CD8-positive, alpha-beta memory T cell (primary cell): Measurements from ENCODE around the gene FAM111B. TPM values are rescaled to one million over a fixed set of nuclear protein-coding genes. Genes with fewer than 3 reads are reported as not detected.
A peak's percentile ranks its signal among the peaks of the same experiment; 100 is the strongest.
"Not testable (repeated sequence)": the region's sequence is repeated elsewhere in the genome, so short reads cannot be mapped to it uniquely, and the experiment has no call there.

ENCODE experiments used
- CTCF ChIA-PET: fragments of 350-600 bp; sonication (Branson Sonifier 250); formaldehyde crosslinking; loops from one replicate; lab custom pipeline; 2021; ENCODE audit warnings: antibody characterized with exemption; lab: Charles Lee
- POLR2A ChIA-PET: fragments of 350-600 bp; sonication (Branson Sonifier 250); formaldehyde crosslinking; loops from one replicate; lab custom pipeline; 2021; ENCODE audit warnings: antibody characterized with exemption; lab: Charles Lee
- DNase-seq, 5 donors: peaks; one replicate each; pipeline versions ENCODE4 v3.0.0 to v3.0.0-alpha.2; 2020 to 2022; ENCODE audit warnings: mixed read lengths in 1 of 5
- H3K27ac ChIP-seq: one replicate; pipeline ENCODE4 v1.7.0; 2013; ENCODE audit warnings: low read depth, mild to moderate bottlenecking, low read length, moderate library complexity
- H3K27me3 ChIP-seq: 2 replicates; pipeline ENCODE4 v1.7.0; 2013; ENCODE audit warnings: low read length, mild to moderate bottlenecking; ENCODE audit not compliant: insufficient read depth, poor library complexity, severe bottlenecking
- H3K36me3 ChIP-seq: 2 replicates; pipeline ENCODE4 v1.7.0; 2013; ENCODE audit warnings: mild to moderate bottlenecking, low read length, moderate library complexity; ENCODE audit not compliant: insufficient read depth
- H3K4me1 ChIP-seq: 2 replicates; pipeline ENCODE4 v1.7.0; 2013; ENCODE audit warnings: mild to moderate bottlenecking, low read length, moderate library complexity; ENCODE audit not compliant: insufficient read depth
- H3K4me3 ChIP-seq: 2 replicates; pipeline ENCODE4 v1.7.0; 2013; ENCODE audit warnings: mild to moderate bottlenecking, low read length
- H3K9me3 ChIP-seq: 2 replicates; pipeline ENCODE4 v1.7.0; 2013; ENCODE audit warnings: mild to moderate bottlenecking, low read length
- H3K27ac Mint-ChIP-seq, 8 donors: one replicate each; pipeline ENCODE4 v1.8.0; 2020 to 2021; ENCODE audit warnings: mixed read lengths in 8 of 8, mild to moderate bottlenecking in 6 of 8, inconsistent platforms in 3 of 8, moderate library complexity in 3 of 8
- H3K27me3 Mint-ChIP-seq, 2 donors: one replicate each; pipeline ENCODE4 v1.8.0; 2020 to 2021; ENCODE audit warnings: mixed read lengths in 2 of 2, mild to moderate bottlenecking in 1 of 2, moderate library complexity in 1 of 2
- H3K36me3 Mint-ChIP-seq, 3 donors: one replicate each; pipeline ENCODE4 v1.8.0; 2020 to 2021; ENCODE audit warnings: mixed read lengths in 3 of 3, inconsistent platforms in 1 of 3, mild to moderate bottlenecking in 1 of 3
- H3K4me1 Mint-ChIP-seq, 3 donors: one replicate each; pipeline ENCODE4 v1.8.0; 2020 to 2021; ENCODE audit warnings: mixed read lengths in 3 of 3, inconsistent platforms in 1 of 3, mild to moderate bottlenecking in 1 of 3
- H3K4me3 Mint-ChIP-seq, 7 donors: one replicate each; pipeline ENCODE4 v1.8.0; 2020 to 2021; ENCODE audit warnings: mixed read lengths in 7 of 7, mild to moderate bottlenecking in 6 of 7, moderate library complexity in 4 of 7, inconsistent platforms in 2 of 7
- H3K9me3 Mint-ChIP-seq, 5 donors: one replicate each; pipeline ENCODE4 v1.8.0; 2020 to 2022; ENCODE audit warnings: mixed read lengths in 5 of 5, mild to moderate bottlenecking in 3 of 5, moderate library complexity in 2 of 5, inconsistent platforms in 1 of 5
- polyA plus RNA-seq: library from polyadenylated mRNA; unstranded; fragments of 300-500 nt; fragmentation: Illumina TruSeq; gene quantifications from one replicate; pipeline ENCODE4 v1.2.3, GENCODE V29; 2021
- total RNA-seq, 2 experiments: library from RNA; stranded (reverse); gene quantifications; one replicate each; pipeline ENCODE4 v1.2.3, GENCODE V29; 2021

FAM111B gene
- total and polyA plus RNA-seq, 3 experiments from 2014 or later: 0.12 to 46.5 (median 40.9) TPM

DNA sequence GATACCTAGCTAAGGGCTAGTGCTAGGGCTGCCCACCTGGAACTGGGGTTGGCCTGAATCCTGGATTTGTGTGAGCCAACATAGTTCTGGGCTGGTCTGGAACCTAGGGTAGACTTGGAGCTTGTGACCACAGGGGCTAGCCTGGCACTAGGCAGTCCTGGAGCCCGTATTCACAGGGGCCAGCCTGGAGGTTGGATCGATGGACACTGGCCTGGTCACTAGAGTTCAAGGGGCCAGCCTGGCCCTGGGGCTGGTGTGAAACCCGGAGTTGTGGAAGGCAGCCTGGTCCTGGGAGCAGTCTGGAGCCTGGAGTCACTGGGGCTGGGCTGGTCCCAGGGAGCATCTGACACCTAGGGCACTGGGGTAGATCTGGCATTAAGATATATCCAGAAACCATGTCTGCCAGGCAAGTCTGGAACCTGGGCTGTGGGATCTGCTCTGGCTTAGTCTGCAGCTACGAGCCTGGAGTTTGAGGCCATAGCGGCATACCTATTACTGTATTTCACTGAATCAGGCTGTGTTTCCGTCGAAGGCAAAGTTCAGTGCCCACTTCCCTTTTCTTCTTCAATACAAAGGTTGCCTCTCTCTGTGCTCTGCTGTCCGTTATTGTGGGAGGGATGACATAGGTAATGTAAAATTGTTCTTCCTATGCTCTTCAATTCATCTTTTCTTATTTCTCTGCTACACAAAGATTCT, 30.0 kb upstream of the FAM111B start:
- CTCF ChIA-PET: interaction anchor here (2.7 kb wide), 1 partner anchor 59 kb away, joined by 8 read pairs; no protein-coding TSS in a partner anchor
- peaks cover 15 to 59% of the 10 kb centered on the region in 2 donors for H3K27me3 Mint-ChIP-seq
- no peaks in the 10 kb centered on the region for H3K4me1 Mint-ChIP-seq

DNA sequence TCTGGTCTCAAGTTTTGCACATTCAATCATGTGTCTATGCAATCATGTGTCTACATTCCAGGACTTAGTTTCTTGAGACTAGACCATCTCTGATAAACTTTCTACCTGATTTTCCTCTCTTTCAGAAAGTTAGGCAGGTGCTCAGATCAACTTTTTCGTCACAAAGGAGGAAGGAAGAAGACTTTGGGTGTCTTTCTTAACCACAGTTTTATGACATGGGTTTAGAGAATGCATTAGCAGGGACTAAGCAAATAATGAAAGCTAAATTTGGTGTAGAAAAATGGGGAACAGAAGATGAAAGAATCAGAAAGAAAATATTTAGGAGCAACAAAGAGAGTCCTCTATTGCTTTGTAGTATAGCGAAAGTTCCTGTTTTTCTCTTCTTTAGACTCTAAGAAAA, 28.6 kb upstream of the FAM111B start:
- H3K4me3 ChIP-seq: no peak overlapping the region
- CTCF ChIA-PET: interaction anchor here (2.7 kb wide), 1 partner anchor 57 kb away, joined by 8 read pairs; no protein-coding TSS in a partner anchor
- Mint-ChIP-seq H3K36me3 (no peaks in the 10 kb centered on the region), H3K4me3 (no peak overlapping the region), H3K27me3 (peaks cover 20 to 54% of the 10 kb centered on the region in 2 donors), H3K27ac (no peak overlapping the region), H3K9me3 (peaks cover 0 to 7% (median 1%) of the 10 kb centered on the region in 5 donors), H3K4me1 (no peaks in the 10 kb centered on the region)
- H3K4me1 ChIP-seq: no peaks in the 10 kb centered on the region
- POLR2A ChIA-PET: no interaction called here
- DNase-seq: no peak
- H3K9me3 ChIP-seq: no peaks in the 10 kb centered on the region
- no peak overlapping the region for H3K27ac ChIP-seq
- H3K27me3 ChIP-seq: no peaks in the 10 kb centered on the region
- no peaks in the 10 kb centered on the region for H3K36me3 ChIP-seq

More for the DNA sequence above, 30.0 kb upstream of the FAM111B start:
- no peak for DNase-seq
- Histone ChIP-seq H3K4me3 (no peak overlapping the region), H3K27me3 (no peaks in the 10 kb centered on the region), H3K4me1 (no peaks in the 10 kb centered on the region), H3K27ac (no peak overlapping the region), H3K36me3 (no peaks in the 10 kb centered on the region), H3K9me3 (no peaks in the 10 kb centered on the region)
- Mint-ChIP-seq H3K4me3 (no peak overlapping the region), H3K36me3 (no peaks in the 10 kb centered on the region), H3K9me3 (peaks cover 0 to 7% (median 1%) of the 10 kb centered on the region in 5 donors), H3K27ac (no peak overlapping the region)
- POLR2A ChIA-PET: no interaction called here

DNA sequence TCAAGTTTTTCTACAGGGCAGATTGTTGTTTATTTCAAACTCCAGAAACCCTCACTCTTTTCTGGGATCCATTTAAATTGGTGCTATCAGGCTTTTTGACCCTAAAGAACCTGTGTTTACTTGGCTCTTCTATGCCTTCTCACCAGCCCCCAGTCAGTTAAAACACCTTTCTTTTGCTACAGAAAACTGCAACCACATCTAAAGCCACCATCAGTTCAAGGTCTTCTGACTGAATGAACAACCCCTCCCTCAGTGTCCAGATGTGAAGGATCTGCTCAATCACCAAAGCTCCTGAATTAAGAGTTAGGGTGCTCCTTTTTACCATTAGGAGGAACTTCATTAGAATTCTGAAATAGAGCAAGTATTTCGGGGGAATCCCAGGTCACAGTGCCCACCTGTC, 28.0 kb upstream of the FAM111B start:
- Mint-ChIP-seq H3K9me3 (peaks cover 0 to 2% (median 1%) of the 10 kb centered on the region in 5 donors), H3K4me3 (no peak overlapping the region), H3K36me3 (no peaks in the 10 kb centered on the region), H3K27me3 (peaks cover 16 to 54% of the 10 kb centered on the region in 2 donors), H3K4me1 (no peaks in the 10 kb centered on the region), H3K27ac (no peak overlapping the region)
- H3K36me3 ChIP-seq: no peaks in the 10 kb centered on the region
- DNase-seq: no peak
- H3K4me3 ChIP-seq: no peak overlapping the region
- ChIA-PET CTCF (interaction anchor here (2.7 kb wide), 1 partner anchor 57 kb away, joined by 8 read pairs; no protein-coding TSS in a partner anchor), POLR2A (no interaction called here)
- H3K27me3 ChIP-seq: no peaks in the 10 kb centered on the region
- H3K27ac ChIP-seq: no peak overlapping the region
- H3K9me3 ChIP-seq: no peaks in the 10 kb centered on the region
- H3K4me1 ChIP-seq: no peaks in the 10 kb centered on the region

DNA sequence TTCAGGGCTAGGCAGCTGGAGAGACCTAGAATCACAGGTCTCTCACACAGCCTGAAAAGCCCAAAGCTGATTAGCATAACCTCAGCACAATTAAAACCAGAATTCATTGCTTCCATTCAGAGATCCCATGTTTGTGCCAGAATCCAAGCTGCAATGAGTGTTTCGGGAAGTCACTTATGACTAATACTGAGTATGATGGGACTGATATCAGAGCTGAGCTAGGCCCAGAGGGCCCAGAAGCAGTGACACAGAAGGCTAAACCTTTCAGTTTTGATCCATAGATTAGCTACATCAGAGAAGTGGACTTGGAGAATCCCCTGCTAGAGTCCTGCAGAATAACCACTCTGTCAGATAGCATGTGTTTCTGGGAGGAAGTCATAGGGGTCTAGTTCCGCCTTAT, 26.6 kb upstream of the FAM111B start:
- Mint-ChIP-seq H3K27me3 (peaks cover 15 to 48% of the 10 kb centered on the region in 2 donors), H3K27ac (peak overlapping the region in 1 of 8 donors; percentile 56)
- POLR2A ChIA-PET, H3K9me3 Mint-ChIP-seq, H3K4me1 Mint-ChIP-seq, H3K4me1 ChIP-seq, H3K4me3 Mint-ChIP-seq, DNase-seq, H3K36me3 ChIP-seq, H3K27me3 ChIP-seq, H3K4me3 ChIP-seq, H3K27ac ChIP-seq, H3K36me3 Mint-ChIP-seq, H3K9me3 ChIP-seq: not testable (repeated sequence)
- CTCF ChIA-PET: interaction anchor here (1.0 kb wide), 1 partner anchor 78 kb away, joined by 3 read pairs; no protein-coding TSS in a partner anchor

DNA sequence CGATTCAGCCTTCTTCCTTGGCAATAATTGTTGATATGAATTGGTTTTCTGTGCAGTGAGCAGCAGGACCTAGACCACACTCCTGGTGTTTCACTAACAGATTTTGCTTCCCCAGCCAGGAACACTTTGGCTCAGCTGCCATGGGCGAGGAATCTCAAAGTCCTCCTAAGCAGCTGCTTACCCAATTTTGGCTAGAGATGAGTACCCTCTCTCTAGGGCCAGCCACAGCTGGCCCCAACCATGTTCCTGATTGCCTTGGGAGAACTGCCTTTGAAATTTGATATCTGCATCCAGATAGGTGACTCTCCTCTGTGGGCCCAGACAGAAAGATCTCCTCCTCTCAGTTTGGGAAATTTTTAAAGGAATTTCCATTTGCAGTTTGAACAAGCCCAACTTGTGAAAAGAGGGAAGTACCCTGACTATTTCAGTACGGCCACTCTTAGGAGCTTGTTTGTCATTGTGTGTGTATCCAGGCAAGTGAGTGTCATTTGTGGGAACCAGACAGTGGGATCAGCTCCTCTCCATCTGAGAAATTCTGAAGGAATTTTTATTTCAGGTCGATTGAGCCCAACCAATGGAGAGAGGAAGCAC, 25.5 kb upstream of the FAM111B start:
- H3K9me3 Mint-ChIP-seq, H3K27ac ChIP-seq, H3K27me3 ChIP-seq, H3K27ac Mint-ChIP-seq, H3K4me3 ChIP-seq, DNase-seq, H3K4me1 Mint-ChIP-seq, H3K4me1 ChIP-seq, H3K9me3 ChIP-seq, CTCF ChIA-PET, H3K36me3 ChIP-seq, H3K4me3 Mint-ChIP-seq, H3K36me3 Mint-ChIP-seq, POLR2A ChIA-PET: not testable (repeated sequence)
- H3K27me3 Mint-ChIP-seq: peaks cover 10 to 43% of the 10 kb centered on the region in 2 donors

DNA sequence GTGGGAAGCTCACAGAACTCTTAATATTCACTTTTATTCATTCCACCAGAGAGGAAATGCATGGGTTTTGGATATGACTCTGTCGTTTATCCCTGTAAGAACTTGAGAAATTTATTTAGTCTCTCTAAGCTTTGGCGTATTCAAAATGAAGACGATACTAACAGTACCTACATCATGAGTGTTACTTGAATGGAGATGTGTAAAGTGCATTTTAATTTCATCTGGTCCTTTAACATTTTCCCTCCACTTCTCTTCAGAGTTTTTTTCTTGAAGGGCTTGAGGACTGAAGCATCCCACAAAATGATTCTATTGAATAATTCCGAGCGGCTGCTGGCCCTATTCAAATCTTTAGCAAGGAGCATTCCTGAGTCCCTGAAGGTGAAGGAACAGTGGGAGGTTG, 21.0 kb upstream of the FAM111B start, which contains the start of gene GLYATL1B:
GLYATL1B (plus strand) TSS at position 301 of the 400 bp plus-strand sequence; CDS start at position 301, 0 bp downstream.
- not testable (repeated sequence) for H3K4me1 Mint-ChIP-seq

DNA sequence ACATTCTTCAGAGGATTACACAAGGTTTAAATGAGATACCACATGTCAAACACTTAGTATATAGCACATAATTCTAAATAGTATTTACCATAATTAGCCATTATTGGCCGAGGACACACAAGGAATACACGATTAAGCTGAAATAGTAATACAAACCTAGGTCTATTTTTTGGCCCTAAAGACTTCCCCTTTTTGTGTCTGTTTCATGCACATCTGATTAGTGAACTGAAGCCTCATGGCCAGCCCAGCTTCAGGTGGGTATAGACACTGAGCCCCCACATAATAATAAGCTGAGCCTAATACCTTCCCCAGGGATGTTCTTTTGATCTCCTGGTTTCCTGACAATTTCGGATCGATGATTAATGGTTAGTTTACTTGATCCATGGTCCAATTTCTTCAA, 18.9 kb upstream of the FAM111B start:
- H3K27me3 Mint-ChIP-seq: peaks cover 6 to 41% of the 10 kb centered on the region in 2 donors
- no peak for DNase-seq
- CTCF ChIA-PET: interaction anchor here (0.6 kb wide), 1 partner anchor 70 kb away, joined by 3 read pairs; no protein-coding TSS in a partner anchor
- H3K4me3 ChIP-seq: no peak overlapping the region
- H3K4me3 Mint-ChIP-seq: no peak overlapping the region
- H3K9me3 Mint-ChIP-seq: no peaks in the 10 kb centered on the region
- no peaks in the 10 kb centered on the region for H3K4me1 Mint-ChIP-seq
- POLR2A ChIA-PET: no interaction called here
- H3K9me3 ChIP-seq: no peaks in the 10 kb centered on the region
- no peak overlapping the region for H3K27ac Mint-ChIP-seq
- no peak overlapping the region for H3K27ac ChIP-seq
- no peaks in the 10 kb centered on the region for H3K36me3 Mint-ChIP-seq
- no peaks in the 10 kb centered on the region for H3K36me3 ChIP-seq
- H3K27me3 ChIP-seq: no peaks in the 10 kb centered on the region
- H3K4me1 ChIP-seq: no peaks in the 10 kb centered on the region

More for the DNA sequence above, 21.0 kb upstream of the FAM111B start, which contains the start of gene GLYATL1B:
- POLR2A ChIA-PET, H3K27me3 ChIP-seq, DNase-seq, H3K9me3 Mint-ChIP-seq, CTCF ChIA-PET, H3K4me1 ChIP-seq, H3K4me3 ChIP-seq, H3K27ac Mint-ChIP-seq, H3K36me3 Mint-ChIP-seq, H3K9me3 ChIP-seq, H3K27ac ChIP-seq, H3K36me3 ChIP-seq, H3K4me3 Mint-ChIP-seq: not testable (repeated sequence)
- H3K27me3 Mint-ChIP-seq: peaks cover 5 to 40% of the 10 kb centered on the region in 2 donors

DNA sequence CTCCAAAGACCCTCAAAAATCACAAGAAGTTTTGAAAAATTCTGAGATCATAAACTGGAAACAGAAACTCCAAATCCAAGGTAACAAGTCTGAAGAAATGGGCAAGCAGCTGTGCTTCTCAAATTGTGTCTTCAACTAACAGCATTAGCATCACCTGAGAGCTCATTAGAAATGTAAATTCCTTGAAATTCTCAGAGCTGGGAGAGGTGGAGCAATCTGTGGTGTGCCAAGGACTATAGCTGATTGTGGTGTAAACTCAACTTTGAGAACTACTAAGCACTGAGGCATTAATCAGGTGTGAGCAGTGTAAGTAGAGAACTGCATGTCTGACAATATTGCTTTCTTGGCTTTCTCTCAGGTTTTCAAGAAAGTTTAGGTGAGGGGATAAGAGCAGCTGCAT, 13.5 kb upstream of the FAM111B start:
- H3K9me3 Mint-ChIP-seq, H3K27ac ChIP-seq, H3K36me3 Mint-ChIP-seq, H3K4me1 ChIP-seq, H3K9me3 ChIP-seq, H3K4me1 Mint-ChIP-seq, DNase-seq, H3K4me3 Mint-ChIP-seq, POLR2A ChIA-PET, H3K27ac Mint-ChIP-seq, H3K4me3 ChIP-seq, H3K36me3 ChIP-seq, H3K27me3 ChIP-seq: not testable (repeated sequence)
- CTCF ChIA-PET: interaction anchor here (2.7 kb wide), 1 partner anchor 42 kb away, joined by 8 read pairs; no protein-coding TSS in a partner anchor
- H3K27me3 Mint-ChIP-seq: peaks cover 12 to 43% of the 10 kb centered on the region in 2 donors
